ENCODE measurements around the gene PRR12. TPM values are rescaled to one million over a fixed set of nuclear protein-coding genes. Genes with fewer than 3 reads are reported as not detected.

PRR12 gene
- total RNA-seq, 2 experiments from 2014 or later = 16.4 to 16.9 TPM

GRCh38 chr19:49594993-49595818 lies 4.2 kb downstream of the PRR12 start:
- Mint-ChIP-seq H3K36me3 (ENCODE audit: low read depth) (peaks cover 19% of the 10 kb centered on the region), H3K27me3 (ENCODE audit: low read depth) (no peaks in the 10 kb centered on the region), H3K4me3 (no peak overlapping the region), H3K4me1 (ENCODE audit: low read depth) (peaks cover 18% of the 10 kb centered on the region), H3K27ac (no peak overlapping the region), H3K9me3 (no peaks in the 10 kb centered on the region)
- CTCF ChIA-PET = interaction anchor here (0.6 kb wide), 1 partner anchor 61 kb away, joined by 3 read pairs; no protein-coding TSS in a partner anchor
- intact Hi-C loops (cut with micrococcal nuclease) = loop anchor here (5.0 kb wide), 3 partner anchors 217 to 787 kb away; partner anchors contain the start of genes FUZ, POLD1 and PTOV1
- DNase-seq = no peak

- Mint-ChIP-seq H3K36me3 (ENCODE audit: low read depth) (peaks cover 22% of the 10 kb centered on the region), H3K27me3 (ENCODE audit: low read depth) (no peaks in the 10 kb centered on the region), H3K4me3 (no peak overlapping the region), H3K4me1 (ENCODE audit: low read depth) (peaks cover 20% of the 10 kb centered on the region), H3K9me3 (no peaks in the 10 kb centered on the region), H3K27ac (no peak overlapping the region)
- no peak for DNase-seq
- CTCF ChIA-PET = interaction anchor here (0.6 kb wide), 1 partner anchor 61 kb away, joined by 3 read pairs; no protein-coding TSS in a partner anchor
- intact Hi-C loops (cut with micrococcal nuclease) = no loop called here
Measured at GRCh38 chr19:49595819-49596404, 4.9 kb downstream of the PRR12 start.

DNA sequence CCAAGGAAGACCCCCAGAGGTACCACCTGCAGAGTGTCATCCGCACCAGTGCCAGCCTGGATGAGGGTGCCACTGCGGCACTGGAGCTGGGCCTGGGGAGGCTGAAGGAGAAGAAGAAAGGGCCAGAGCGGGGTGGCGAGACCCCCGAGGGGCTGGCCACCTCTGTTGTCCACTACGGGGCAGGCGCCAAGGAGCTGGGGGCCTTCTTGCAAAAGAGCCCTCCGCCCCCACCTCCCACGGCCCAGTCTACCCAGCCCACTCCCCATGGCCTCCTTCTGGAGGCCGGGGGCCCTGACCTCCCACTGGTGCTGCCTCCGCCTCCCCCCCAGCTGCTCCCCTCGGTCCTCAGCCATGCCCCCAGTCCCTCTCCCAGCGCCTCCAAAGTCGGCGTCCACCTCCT lies 5.4 kb downstream of the PRR12 start:
- DNase-seq = no peak
- intact Hi-C loops (cut with micrococcal nuclease) = no loop called here
- peaks cover 22% of the 10 kb centered on the region for H3K4me1 Mint-ChIP-seq (ENCODE audit: low read depth)
- H3K4me3 Mint-ChIP-seq = no peak overlapping the region
- CTCF ChIA-PET = no interaction called here
- no peaks in the 10 kb centered on the region for H3K9me3 Mint-ChIP-seq
- H3K27ac Mint-ChIP-seq = no peak overlapping the region
- H3K27me3 Mint-ChIP-seq (ENCODE audit: low read depth) = no peaks in the 10 kb centered on the region
- H3K36me3 Mint-ChIP-seq (ENCODE audit: low read depth) = peaks cover 25% of the 10 kb centered on the region

- Mint-ChIP-seq H3K4me1 (ENCODE audit: low read depth) (peaks cover 25% of the 10 kb centered on the region), H3K27me3 (ENCODE audit: low read depth) (no peaks in the 10 kb centered on the region), H3K27ac (no peak overlapping the region), H3K9me3 (no peaks in the 10 kb centered on the region), H3K36me3 (ENCODE audit: low read depth) (peaks cover 25% of the 10 kb centered on the region), H3K4me3 (no peak overlapping the region)
- CTCF ChIA-PET = interaction anchor here (1.0 kb wide), 1 partner anchor 28 kb away, joined by 4 read pairs; no protein-coding TSS in a partner anchor
- DNase-seq = no peak
- intact Hi-C loops (cut with micrococcal nuclease) = no loop called here
Measured at GRCh38 chr19:49596954-49597702, 6.1 kb downstream of the PRR12 start.

DNA sequence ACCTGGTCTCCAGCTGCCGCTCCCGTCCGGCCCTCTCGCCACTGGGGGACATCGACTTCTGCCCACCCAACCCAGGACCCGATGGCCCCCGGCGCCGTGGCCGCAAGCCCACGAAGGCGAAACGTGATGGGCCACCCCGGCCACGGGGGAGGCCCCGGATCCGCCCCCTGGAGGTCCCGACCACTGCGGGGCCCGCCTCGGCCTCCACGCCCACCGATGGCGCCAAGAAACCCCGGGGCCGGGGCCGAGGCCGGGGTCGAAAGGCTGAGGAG lies 6.7 kb downstream of the PRR12 start:
- intact Hi-C loops (cut with micrococcal nuclease) = no loop called here
- no peak overlapping the region for H3K27ac Mint-ChIP-seq
- H3K4me1 Mint-ChIP-seq (ENCODE audit: low read depth) = peaks cover 25% of the 10 kb centered on the region
- CTCF ChIA-PET = interaction anchor here (1.0 kb wide), 1 partner anchor 29 kb away, joined by 4 read pairs; no protein-coding TSS in a partner anchor
- no peaks in the 10 kb centered on the region for H3K9me3 Mint-ChIP-seq
- no peak for DNase-seq
- no peaks in the 10 kb centered on the region for H3K27me3 Mint-ChIP-seq (ENCODE audit: low read depth)
- no peak overlapping the region for H3K4me3 Mint-ChIP-seq
- H3K36me3 Mint-ChIP-seq (ENCODE audit: low read depth) = peaks cover 25% of the 10 kb centered on the region

DNA sequence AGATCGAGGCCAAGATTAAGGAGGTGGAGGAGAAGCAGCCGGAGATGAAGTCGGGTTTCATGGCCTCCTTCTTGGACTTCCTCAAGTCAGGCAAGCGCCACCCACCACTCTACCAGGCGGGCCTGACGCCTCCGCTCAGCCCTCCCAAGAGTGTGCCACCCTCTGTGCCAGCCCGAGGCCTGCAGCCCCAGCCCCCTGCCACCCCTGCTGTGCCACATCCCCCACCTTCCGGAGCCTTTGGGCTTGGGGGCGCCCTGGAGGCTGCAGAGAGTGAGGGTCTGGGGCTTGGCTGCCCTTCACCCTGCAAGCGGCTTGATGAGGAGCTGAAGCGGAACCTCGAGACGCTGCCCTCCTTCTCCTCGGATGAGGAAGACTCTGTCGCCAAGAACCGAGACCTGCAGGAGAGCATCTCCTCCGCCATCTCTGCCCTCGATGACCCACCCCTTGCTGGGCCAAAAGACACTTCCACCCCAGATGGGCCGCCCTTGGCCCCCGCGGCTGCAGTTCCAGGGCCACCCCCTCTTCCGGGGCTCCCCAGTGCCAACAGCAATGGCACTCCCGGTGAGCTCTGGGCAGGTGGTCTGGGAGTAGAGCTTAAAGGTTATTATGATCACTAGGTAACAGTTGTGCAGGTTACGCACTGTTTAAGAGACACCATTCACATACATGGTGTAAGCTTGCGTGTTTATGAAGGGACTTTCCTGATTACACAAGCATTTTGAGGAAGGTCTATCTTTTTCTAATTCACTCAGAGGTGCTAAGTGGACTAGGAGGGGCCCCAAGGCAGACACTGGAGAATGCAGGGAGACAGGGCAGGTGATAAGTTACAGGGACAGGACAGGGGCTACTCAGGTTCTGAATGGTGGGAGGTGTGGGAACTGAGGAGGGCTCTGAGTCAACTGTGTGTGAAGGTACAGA lies 8.7 kb downstream of the PRR12 start:
- Mint-ChIP-seq H3K4me3 (no peak overlapping the region), H3K27me3 (ENCODE audit: low read depth) (no peaks in the 10 kb centered on the region), H3K9me3 (no peaks in the 10 kb centered on the region), H3K4me1 (ENCODE audit: low read depth) (peaks cover 17% of the 10 kb centered on the region), H3K36me3 (ENCODE audit: low read depth) (peaks cover 19% of the 10 kb centered on the region), H3K27ac (no peak overlapping the region)
- no peak for DNase-seq
- CTCF ChIA-PET = no interaction called here
- intact Hi-C loops (cut with micrococcal nuclease) = no loop called here

DNA sequence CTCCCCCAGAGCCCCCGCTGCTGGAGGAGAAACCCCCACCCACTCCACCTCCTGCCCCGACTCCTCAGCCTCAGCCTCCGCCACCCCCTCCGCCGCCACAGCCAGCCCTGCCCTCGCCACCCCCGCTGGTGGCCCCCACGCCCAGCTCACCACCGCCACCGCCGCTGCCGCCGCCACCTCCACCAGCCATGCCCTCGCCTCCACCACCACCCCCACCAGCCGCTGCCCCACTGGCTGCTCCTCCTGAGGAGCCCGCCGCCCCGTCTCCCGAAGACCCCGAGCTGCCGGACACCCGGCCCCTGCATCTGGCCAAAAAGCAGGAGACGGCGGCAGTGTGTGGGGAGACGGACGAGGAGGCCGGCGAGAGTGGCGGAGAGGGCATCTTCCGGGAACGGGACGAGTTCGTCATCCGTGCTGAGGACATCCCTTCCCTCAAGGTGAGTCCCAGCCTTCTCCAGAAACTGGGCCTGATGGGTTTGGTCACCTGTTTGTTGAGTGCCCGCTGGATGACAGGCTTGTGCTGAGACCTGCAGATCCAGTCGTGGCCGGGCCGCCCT lies 10.6 kb downstream of the PRR12 start:
- Mint-ChIP-seq H3K4me3 (no peak overlapping the region), H3K36me3 (ENCODE audit: low read depth) (peaks cover 19% of the 10 kb centered on the region), H3K27me3 (ENCODE audit: low read depth) (no peaks in the 10 kb centered on the region), H3K9me3 (no peaks in the 10 kb centered on the region), H3K4me1 (ENCODE audit: low read depth) (peaks cover 17% of the 10 kb centered on the region), H3K27ac (no peak overlapping the region)
- intact Hi-C loops (cut with micrococcal nuclease) = no loop called here
- no peak for DNase-seq
- CTCF ChIA-PET = no interaction called here

DNA sequence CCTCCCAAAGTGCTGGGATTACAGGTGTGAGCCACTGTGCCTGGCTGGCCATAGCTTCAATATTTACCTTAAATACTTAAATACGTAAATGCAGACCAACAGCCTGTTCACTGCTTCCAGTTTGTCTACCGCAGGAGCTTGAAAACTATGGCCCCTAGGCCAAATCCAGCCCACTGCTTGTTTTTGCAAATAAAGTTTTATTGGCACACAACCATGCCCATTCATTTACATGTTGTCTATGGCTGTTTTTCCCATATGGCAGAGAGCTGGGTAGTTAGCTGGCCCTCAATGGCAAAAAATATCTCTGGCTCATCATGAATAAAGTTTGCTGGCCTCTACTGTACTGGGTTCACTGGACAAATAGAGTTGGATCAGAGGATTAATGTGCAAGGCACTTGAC lies 11.8 kb downstream of the PRR12 start:
- Mint-ChIP-seq H3K27ac (no peak overlapping the region), H3K9me3 (no peaks in the 10 kb centered on the region), H3K27me3 (ENCODE audit: low read depth) (no peaks in the 10 kb centered on the region), H3K4me3 (no peak overlapping the region), H3K36me3 (ENCODE audit: low read depth) (peaks cover 19% of the 10 kb centered on the region), H3K4me1 (ENCODE audit: low read depth) (peaks cover 17% of the 10 kb centered on the region)
- CTCF ChIA-PET = no interaction called here
- DNase-seq = no peak
- intact Hi-C loops (cut with micrococcal nuclease) = no loop called here

- intact Hi-C loops (cut with micrococcal nuclease) = no loop called here
- no peak overlapping the region for H3K27ac Mint-ChIP-seq
- H3K9me3 Mint-ChIP-seq = no peaks in the 10 kb centered on the region
Measured at GRCh38 chr19:49605605-49606004, 14.6 kb downstream of the PRR12 start.

GRCh38 chr19:49609499-49610092 lies 18.6 kb downstream of the PRR12 start:
- H3K4me1 Mint-ChIP-seq (ENCODE audit: low read depth) = peaks cover 13% of the 10 kb centered on the region
- H3K27ac Mint-ChIP-seq = no peak overlapping the region
- intact Hi-C loops (cut with micrococcal nuclease) = no loop called here
- CTCF ChIA-PET = interaction anchor here (0.6 to 1.0 kb wide), 2 partner anchors 20 to 71 kb away, joined by 3 read pairs; no protein-coding TSS in a partner anchor
- H3K27me3 Mint-ChIP-seq (ENCODE audit: low read depth) = no peaks in the 10 kb centered on the region
- no peak overlapping the region for H3K4me3 Mint-ChIP-seq
- DNase-seq = no peak
- peaks cover 5% of the 10 kb centered on the region for H3K36me3 Mint-ChIP-seq (ENCODE audit: low read depth)
- H3K9me3 Mint-ChIP-seq = no peaks in the 10 kb centered on the region

More at GRCh38 chr19:49605605-49606004, 14.6 kb downstream of the PRR12 start:
- H3K27me3 Mint-ChIP-seq (ENCODE audit: low read depth) = no peaks in the 10 kb centered on the region
- DNase-seq = no peak
- CTCF ChIA-PET = no interaction called here
- no peak overlapping the region for H3K4me3 Mint-ChIP-seq
- peaks cover 9% of the 10 kb centered on the region for H3K4me1 Mint-ChIP-seq (ENCODE audit: low read depth)
- H3K36me3 Mint-ChIP-seq (ENCODE audit: low read depth) = peaks cover 7% of the 10 kb centered on the region

- Mint-ChIP-seq H3K4me1 (ENCODE audit: low read depth) (peaks cover 13% of the 10 kb centered on the region), H3K9me3 (no peaks in the 10 kb centered on the region), H3K4me3 (no peak overlapping the region), H3K36me3 (ENCODE audit: low read depth) (peaks cover 28% of the 10 kb centered on the region), H3K27me3 (ENCODE audit: low read depth) (no peaks in the 10 kb centered on the region), H3K27ac (no peak overlapping the region)
- CTCF ChIA-PET = interaction anchor here (0.6 to 0.7 kb wide), 2 partner anchors 103 to 147 kb away, joined by 3 read pairs; no protein-coding TSS in a partner anchor
- no peak for DNase-seq
- intact Hi-C loops (cut with micrococcal nuclease) = no loop called here
Measured at GRCh38 chr19:49613374-49613773, 22.4 kb downstream of the PRR12 start.
